HG03378 (cell line): ENCODE data around the gene NT5C3B.

Experiments used
- ATAC-seq: cut with Tn5 transposase; IDR thresholded peaks from one replicate; pipeline ENCODE4 v1.9.1; 2021; ENCODE audit warnings: mild to moderate bottlenecking, moderate library complexity; ENCODE audit not compliant: unreplicated experiment

The NT5C3B gene

DNA sequence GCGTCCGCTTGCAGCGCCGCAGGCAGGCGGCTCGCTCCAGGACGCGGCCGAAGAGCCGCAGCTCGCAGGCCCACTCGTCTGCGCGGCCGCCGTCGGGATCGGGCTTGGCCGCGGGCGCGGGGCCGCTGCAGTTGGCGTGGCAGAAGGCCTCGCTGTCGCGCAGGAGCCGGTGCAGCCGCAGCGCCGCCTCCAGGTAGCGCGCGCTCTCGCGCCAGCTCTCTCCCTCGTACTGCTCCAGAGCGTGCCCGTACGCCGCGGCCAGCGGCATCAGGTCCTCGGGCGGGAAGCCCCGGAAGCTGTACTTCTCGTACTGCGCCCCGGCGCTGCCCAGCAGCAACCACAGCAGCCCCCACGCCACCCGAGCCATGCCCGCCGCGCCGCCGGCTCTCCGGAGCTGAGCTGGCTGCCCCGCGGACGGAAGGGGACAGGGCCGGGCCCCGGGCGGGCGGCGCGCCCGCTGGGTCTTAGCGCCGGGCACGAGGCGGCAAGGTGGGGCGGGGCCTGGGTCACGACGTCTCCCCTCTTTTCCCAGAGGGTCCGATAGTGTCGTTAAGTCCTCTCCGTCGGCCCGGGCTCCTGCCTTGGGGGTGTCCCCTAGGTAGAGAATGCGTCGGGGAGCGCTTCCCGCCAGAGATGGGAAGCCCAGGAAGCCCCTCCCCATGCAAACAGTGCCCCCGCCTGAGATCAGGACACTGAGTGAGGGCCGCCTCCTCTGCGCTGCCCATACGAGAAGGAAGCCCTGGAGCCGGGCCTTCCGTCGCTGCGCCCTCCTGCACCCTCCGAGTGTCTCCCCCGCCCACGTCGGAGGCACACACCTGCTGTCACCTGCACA lies 24.3 kb downstream of the NT5C3B start, which contains the start of gene P3H4:
TSS of gene P3H4 (minus strand) at position 401 of the 832 bp plus-strand sequence. CDS start at position 367, 34 bp downstream.
- ATAC-seq = no peak

DNA sequence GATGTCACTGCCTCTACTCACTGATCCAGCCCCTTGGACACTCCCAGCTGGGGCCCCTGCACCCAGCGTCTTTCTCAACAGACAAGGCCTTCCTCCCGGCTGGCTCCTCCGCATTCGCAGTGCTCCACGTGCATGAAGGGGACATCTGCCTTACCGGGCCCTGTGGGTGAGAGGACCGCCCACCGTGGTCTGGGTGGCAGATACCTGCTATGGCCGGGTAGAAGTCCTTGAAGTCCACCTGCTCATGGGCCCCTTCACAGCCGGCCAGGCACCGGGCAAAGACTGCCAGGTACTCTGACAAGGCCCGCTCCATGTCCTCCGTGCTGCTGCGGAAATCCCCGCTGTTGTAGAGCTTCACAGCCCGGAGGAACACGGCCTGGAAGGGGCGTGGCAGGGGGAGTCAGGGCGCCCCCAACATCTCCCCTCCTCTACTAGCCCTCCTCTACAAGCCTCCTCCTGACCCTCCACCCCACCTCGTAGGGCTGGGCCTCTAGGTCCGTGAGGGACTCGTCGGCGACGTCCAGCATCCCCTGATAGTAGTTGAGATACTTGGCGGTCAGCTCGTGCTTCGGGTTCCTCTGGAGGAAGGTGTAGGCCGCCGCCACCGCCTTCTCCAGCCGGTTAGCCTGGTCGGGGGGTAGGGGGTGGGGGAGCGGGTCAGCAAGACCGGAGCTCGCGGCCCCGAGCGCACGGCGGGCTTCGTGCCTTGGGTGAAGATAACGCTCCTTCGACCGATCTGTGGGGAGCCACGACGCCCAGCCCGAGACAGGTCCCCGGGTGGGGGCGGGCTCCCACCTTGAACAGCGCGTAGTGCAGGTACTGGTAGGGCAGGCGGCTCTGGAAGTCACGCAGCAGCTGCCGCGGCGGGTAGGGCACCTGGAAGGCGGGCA lies 25.1 kb downstream of the NT5C3B start:
- ATAC-seq = no peak

DNA sequence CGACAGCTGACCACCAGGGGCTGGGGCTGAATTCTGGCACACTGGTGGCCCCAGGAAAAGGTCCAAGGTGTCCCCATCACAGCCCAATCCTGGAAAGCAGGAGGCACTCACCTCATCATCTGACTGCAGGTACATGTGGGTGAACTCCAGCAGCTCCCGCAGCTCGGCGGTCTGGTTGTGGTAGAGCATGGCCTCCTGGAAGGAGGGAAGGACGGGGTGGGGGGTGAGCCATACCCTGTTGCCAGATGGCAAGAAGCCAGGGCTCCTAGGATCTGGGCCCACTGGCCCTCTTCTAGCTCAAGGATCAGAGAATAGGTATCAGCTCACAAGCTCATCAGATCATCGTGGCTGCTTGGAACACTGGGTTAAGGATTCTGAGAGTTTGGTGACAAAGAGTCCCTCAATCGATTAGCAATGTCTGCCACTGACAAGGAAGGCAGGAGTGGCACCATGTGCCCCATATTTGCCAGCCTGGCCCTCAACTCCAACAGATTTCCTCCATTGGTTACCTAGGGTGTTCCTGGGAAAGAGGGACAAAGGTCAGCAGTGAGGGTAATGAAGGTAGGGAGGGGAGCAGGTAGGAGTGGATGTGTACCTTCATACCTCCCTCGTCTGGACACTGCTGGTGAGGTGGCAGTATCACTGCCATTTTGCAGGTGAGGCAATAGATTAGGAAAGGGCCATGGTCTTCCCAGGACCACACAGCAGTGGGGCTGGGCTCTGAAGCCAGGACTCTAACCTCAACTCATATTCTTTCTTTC lies 29.2 kb downstream of the NT5C3B start:
- ATAC-seq = no peak

DNA sequence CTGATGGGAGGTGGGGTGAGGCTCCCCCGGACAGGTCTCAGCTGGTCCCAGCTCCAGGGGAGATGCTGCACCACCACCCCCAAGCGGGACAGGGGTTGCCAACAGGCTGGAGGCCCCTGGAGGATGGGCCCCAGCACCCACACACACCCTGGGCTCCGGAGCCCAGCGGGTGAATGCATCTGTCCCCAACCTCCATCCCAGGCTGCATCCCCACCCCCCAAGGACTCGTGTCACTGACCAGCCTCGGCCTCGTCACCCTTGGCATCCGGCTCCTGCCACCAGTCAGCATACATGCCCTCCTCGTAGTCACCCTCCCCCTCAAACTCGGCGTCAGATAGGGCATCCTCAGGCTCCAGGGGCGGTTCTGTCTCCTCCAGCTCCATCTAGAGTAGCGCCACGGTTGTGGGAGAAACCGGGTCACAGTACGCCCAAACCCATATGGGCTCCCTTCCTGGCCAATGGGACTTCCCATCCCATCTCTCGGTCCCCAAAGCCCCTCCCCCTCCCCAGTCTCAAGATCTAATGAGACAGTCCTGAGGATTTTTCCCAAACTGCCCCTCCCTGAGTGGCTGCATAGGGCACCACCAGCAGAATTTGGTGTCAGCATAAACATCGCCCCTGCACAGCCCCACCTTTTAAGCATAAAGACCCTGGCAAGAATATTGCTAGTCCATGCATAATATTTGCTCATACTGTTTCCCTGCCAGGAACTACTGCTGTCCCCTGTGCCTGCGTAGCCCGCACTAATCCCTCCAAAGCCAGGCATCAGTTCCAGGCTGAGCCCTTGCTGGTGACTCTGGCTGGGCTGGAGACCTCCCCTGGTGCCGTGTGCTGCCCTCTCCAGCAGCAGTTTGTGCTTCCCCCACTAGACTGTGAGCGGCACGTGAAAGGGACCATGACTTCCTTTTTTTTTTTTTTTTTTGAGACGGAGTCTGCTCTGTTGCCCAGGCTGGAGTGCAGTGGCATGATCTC lies 32.7 kb downstream of the NT5C3B start:
- no peak for ATAC-seq

DNA sequence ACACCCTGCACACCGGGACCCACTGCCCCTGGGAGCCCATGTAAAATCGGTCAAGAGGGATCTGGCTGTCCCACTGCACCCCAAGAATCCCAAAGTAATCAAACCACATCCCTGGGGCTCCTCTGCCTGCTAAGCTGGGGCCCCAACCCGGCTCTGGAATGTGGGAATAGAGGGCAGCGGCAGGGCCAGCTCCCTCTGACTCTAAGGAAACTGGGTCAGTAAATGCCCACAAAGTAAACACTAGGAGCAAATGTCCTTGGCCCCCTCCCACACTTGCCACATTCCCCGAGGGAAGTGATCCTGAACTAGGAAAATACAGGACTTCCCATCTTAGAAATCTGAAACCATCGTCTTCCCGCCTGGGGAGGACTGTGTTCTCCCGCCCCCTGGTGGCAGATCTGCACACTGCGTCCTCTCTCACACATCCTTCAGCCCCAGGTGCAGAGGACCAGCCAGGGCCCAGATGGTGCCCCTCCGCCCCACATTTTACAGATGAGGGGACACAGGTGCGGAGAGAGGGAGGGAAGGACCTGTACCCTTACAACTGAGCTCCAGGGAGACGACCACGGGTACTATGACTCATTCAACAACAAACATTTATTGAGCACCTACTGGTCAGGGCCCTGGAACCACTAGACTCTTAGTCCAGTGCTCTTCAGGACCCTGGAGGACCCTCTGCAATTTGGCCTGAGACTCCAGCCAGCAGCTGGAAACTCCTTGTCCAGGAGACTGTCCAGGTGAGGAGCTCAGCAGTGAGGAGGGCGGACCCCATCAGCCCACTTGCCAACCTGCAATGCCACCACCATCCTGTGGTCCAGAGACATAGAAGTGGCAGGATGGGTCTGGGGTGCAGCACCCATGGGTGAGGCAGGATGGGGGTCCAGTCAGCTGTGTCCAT lies 34.4 kb downstream of the NT5C3B start:
- ATAC-seq = no peak

DNA sequence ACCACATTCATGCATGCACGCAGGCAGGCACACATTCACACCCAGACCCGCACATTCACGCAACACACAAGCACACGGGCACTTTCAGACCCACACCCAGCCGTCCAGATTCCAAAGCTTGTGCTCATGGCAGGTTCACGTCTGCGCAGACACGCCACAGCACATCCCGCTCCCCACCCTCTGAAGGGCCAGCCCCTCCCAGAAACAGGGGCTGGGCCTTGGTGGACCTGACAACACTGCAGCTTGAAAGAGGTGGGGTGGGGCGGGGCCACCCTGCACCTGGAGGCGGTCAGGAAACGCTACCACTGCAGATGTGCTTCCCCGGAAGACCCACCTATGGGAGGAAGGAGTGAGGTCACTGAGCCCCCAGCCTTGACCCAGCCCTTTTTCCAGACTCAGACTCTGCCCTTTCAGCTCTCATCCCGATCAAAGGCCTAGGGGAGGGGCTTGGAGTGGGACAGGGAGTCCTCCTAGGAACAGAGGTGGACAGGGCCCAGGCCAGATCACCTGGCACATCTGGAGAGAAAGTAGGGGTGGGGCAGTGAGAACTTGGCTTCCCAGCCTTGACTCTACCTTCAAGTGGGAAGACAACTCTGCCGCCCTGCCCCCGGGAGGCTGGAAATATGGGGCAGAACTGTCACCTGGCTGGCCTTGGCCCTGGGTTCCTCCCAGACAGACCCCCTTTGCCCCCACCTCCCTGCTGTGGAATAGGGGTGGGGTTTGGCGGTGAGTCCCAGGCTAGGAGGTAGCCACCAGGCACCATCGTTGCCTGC lies 35.2 kb downstream of the NT5C3B start:
- no peak for ATAC-seq

DNA sequence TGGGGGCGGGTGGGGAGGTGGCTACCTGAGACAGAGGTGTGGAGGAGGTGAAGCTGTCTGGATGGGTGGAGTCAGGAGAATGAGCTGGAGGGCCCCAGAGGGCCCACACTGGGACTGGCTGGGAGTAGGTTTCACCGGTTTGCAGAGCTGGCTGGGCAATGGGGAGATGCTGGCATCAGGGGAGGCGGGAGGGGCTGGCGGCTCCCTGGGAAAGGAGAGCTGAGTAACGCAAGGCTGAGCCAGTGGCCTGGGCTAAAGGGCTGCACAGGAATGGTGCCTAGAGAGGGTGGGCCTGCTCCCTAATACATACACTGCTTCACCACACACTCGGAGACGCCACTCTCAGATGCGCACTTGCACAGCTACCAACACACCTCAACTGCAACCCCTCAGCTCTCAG lies 36.7 kb downstream of the NT5C3B start:
- no peak for ATAC-seq

DNA sequence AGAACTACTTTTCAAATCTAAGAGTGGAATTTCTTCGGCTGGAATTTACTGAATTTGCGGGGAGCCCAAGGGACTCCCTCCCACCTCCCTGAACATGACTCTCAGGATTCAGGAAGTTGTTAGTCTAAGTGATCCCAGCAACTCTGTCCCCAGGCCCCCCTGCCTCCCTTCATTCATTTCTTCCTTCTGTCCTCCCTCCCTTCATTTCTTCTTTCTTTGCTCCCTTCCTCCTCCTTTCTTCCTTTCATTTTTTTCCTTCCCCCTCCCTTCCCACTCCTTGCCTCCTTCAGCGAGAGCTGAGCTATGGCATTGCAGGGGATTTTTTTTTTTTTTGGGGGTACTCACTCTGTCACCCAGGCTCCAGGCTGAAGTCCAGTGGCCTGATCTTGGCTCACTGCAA lies 38.7 kb downstream of the NT5C3B start:
- ATAC-seq = no peak

DNA sequence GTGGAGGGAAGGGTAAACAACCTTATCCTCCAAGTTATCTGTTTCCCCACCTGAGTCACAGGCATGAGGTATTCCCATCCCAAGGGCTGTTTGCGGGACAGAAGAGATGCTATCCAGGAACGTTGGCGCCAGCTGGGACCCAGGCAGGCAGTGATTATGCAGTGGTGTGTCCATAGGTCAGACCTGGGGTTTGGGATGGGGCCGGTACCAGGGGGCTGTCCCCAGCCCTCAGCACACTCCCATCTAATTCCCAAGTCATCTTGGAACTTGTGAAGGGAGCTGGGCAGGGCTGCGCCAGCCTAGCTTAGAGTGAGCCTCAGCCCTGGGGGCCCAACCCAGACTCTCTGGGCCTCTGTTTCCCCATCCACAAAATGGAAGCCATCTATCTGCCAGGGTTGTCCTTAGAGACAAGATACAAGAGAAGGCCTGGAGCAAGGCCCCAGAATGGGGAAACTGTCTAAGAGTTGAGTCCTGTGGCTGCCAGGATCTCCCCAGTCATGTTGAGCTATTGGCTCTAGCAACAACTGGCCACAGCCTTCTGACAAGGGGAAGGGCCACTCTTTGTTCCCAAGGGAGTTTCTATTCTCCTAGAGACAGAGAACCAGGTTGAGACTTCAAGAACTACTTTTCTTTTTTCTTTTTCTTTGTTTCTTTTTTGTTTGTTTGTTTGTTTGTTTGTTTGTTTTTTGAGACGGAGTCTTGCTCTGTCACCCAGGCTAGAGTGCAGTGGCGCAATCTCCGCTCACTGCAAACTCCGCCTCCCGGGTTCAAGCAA lies 39.7 kb downstream of the NT5C3B start:
- ATAC-seq = no peak

DNA sequence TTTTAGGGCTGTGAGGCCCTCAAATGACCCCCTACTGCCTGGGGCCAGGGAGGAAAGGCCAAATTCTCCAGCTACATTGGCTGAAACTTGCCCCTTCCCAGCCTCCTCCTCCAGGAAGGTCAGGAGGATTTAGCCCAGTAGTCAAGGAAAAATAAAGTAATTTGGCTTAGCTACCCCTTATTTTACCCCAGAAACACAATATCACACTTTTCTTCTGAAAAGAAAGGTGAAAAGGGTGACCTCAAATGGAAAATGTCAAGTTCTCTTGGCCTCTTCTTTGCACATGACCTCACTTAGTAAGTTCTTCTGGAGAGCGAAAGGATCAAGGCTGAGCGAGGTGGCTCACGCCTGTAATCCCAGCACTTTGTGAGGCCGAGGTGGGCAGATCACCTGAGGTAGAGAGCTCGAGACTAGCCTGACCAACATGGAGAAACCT lies 41.5 kb downstream of the NT5C3B start:
- no peak for ATAC-seq

DNA sequence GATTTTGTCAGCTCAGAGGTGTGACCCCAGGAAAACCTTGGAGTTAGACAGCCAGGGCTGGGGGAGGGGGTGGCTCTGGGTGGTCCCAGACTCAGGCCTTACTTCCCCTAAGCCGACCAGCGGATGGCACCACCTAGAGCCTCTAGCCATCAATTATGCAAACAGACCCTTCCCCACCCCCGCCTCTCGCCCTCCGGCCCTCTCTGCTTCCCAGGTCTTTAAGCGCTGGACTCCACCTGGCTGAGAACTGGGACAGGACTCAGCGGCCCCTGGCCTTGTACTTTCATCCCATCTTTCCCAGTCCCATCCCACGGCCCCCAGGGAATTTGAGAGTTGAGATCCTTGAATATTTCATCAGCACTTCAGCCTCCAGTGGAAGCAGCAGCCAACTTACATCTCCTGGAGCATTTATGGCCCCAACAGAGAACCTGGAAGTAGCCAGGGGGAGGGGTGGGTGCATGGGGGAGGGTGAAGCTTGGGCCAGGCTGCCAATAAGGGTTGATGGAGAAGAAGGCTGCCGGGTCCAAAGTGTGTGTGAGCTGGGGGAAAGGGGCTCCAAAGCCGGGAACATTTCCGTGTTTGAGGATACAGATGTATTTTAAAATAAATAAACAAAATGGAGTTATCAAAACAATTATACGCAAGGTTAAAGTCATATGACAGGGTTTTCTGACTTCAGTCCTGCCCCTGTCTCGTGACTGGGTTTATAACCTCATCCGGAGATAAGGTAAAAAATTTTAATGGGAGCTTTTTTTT lies 42.1 kb downstream of the NT5C3B start:
- ATAC-seq = no peak

DNA sequence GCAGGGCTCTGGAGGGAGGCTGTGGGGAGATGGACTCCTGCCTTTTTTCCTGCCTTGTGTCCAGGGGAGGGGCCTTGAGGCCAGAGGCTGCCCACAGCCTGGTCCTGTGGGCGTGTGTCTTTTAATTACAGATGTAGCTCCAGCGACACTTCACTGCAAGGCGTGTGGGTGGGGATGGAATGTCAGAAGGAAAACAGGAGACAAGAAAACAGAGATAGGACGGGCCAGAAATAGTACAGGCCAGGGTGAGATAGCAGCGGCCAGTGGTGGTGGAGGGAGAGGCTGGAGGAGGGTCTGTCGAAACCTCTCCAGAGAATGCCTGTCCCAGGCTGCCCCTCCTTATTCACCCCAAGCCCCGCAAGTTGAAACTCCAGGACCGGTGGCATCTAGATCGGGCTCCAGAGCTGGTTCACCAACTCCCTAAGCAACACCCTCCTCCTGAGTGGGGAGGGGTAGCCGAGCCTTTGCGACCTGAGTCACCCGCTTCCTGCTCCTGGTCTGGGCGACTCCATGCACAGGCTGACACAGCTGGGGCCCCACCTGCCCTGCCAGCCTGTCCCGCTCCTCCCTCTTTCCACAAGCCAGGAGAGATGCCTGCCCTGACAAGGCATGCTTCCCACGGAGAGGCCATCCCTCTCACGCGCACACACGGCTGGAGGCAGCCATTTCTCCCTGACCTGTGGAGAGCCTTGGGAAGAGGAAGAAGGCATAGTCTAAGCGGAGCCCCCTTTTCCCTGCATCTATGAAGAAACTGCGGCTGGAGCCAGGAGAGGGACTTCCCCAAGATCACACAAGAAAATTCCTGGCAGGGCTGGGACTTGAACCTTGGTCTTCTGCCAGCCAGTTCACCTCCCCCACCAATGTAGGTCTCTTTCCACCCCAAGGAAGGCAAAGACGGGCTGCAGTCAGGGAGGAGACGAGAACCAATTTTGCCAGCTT lies 42.9 kb downstream of the NT5C3B start:
- no peak for ATAC-seq

DNA sequence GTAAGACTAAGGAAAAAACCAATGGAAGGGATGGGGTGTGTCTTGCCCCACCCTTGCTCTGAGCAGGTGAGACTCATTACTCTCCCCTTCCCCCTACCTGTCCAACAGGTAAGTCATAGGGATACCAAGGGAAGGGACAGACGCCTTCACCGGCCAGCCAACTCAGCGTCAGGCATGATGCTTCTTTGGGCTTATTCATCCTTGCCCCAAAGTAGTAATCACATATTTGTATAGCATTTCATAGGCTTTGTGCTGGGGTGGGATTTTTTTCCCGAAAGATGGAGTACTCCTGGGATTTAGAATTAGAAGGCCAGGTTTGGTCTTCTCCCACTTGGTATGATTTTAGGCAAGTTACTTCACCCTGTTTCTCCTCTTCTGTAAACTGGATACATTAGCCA lies 49.0 kb downstream of the NT5C3B start:
- no peak for ATAC-seq

DNA sequence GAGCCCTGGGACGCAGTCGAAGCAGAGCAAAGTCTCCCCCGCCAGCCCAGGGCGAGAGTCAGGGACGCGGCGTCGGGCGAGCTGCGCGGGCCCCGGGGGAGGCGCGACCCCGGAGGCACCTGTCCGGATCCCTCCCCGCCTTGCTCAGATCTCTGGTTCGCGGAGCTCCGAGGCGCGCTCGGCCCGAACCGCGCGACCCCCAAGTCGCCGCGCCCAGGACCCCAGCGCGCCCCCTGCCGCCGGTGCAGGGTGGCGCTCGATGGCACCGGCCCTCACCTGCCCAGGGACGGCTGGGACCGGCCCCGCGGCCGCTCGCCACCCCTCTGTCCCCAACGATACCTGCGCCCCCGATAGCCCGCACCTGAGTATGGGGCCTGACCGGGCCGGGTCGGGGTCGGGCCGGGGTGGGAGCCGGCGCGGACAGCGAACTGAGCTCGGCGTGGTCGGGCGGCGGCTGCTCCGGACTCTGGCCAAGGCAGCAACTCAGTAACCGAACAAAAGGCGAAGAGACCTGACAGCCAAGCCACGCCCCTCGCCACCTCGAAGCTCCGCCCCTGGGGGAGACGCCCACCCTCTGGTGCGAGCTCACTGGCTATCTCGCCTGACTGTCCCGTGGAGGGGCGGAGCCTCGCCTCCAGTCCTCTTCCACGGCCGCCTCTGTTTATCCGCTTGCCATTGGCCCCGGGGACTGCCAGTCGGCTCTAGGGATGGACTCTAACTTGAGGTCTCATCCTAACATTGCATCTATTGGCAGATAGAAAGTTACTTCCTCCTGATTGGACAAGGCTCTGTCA lies 49.6 kb downstream of the NT5C3B start, which contains the start of gene JUP:
TSS of gene JUP (minus strand) at position 485 of the 794 bp plus-strand sequence. CDS start 14,857 bp downstream, outside the sequence.
- peak; percentile 64 for ATAC-seq

DNA sequence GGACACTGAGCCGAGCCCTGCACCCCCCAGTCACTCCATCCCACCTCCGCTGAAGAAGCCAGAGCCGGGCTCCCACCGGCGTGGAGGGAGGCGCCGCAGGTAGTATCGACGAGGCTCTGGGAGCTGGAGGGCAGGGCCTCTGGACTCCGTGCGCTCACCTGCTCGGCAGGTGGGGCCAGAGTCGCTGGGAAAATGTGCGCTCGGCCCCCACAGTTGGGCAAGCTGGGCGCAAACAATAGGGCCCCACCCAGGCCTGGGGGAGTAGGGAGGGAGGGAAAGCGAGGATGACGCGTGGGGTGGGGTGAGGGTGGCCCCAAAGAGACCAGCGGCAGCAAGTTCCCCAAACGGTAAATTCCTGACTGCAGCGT lies 50.2 kb downstream of the NT5C3B start:
- ATAC-seq = no peak
